ENCODE results near the gene KANK4. TPM values are rescaled to one million over a fixed set of nuclear protein-coding genes. Genes with fewer than 3 reads are reported as not detected.

Gene KANK4
- total RNA-seq, 2 donors from 2014 or later, result 0.96 to 1.7 TPM

GRCh38 chr1:62327360-62328055 is 8.3 kb upstream of the KANK4 start:
- DNase-seq, result no peak

DNA sequence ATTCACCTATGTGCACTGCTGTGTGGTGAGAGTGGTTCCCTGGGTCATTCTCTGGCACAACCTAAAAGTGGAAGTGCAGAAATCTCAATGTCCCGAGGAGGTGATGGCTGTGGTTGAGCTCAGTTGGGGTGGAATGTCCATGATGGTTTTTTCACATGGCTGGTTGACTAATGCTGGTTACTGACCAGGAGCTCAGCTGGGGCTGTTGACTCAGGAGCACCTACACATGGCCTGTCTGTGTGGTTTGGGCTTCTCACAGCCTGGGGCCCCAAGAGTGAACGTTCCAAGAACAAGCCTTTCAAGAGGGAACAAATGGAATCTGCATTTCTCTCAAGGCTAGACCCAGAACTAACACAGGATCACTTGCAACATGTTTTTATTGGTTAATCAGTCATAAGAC is 6.4 kb upstream of the KANK4 start:
- Histone ChIP-seq H3K4me3 (no peak overlapping the region), H3K27ac (no peak overlapping the region)
- TF ChIP-seq CTCF (IDR thresholded peaks at IDR 0.05), result no peak

More at GRCh38 chr1:62327360-62328055, 8.3 kb upstream of the KANK4 start:
- no peak overlapping the region for H3K4me3 ChIP-seq
- no peaks in the 10 kb centered on the region for H3K36me3 ChIP-seq
- H3K4me1 ChIP-seq, result no peaks in the 10 kb centered on the region
- TF ChIP-seq CTCF (IDR thresholded peaks at IDR 0.05), result no peak
- intact Hi-C loops (cut with DNase I), result no loop called here
- no peak overlapping the region for H3K27ac ChIP-seq
- H3K9ac ChIP-seq (ENCODE audit: low read depth in 2 of 2, low read length in 2 of 2), result no peak overlapping the region
- no peaks in the 10 kb centered on the region for H3K27me3 ChIP-seq
- H3K9me3 ChIP-seq, result no peaks in the 10 kb centered on the region

DNA sequence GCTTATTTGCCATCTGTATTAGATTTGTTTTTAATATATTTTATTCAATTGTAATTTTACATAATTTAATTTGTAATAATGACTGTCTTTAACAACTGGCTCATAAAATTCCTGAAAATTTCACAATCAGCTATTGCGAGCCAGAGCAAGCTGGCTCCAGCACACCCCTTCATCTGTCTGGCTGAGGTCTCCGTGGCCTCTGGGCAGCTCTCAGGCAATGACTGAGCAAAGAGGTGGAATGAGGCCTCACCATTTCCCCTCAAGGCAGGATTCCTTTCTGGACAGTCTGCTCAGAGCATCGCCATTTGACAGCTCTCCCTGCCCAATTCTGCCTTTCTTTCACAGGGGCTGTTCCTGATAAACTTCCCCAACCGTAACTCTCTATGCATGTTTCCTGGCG is 5.8 kb upstream of the KANK4 start:
- Histone ChIP-seq H3K27ac (no peak overlapping the region), H3K36me3 (no peaks in the 10 kb centered on the region), H3K27me3 (no peaks in the 10 kb centered on the region), H3K9me3 (no peaks in the 10 kb centered on the region), H3K9ac (ENCODE audit: low read depth in 2 of 2, low read length in 2 of 2) (no peak overlapping the region), H3K4me3 (no peak overlapping the region), H3K4me1 (no peaks in the 10 kb centered on the region)
- intact Hi-C loops (cut with DNase I), result no loop called here
- no peak for TF ChIP-seq CTCF (IDR thresholded peaks at IDR 0.05)
- DNase-seq, result no peak

More for the DNA sequence above, 6.4 kb upstream of the KANK4 start:
- intact Hi-C loops (cut with DNase I), result no loop called here
- Histone ChIP-seq H3K4me1 (no peaks in the 10 kb centered on the region), H3K27me3 (no peaks in the 10 kb centered on the region), H3K36me3 (no peaks in the 10 kb centered on the region), H3K9ac (ENCODE audit: low read depth in 2 of 2, low read length in 2 of 2) (no peak overlapping the region), H3K9me3 (no peaks in the 10 kb centered on the region)
- no peak for DNase-seq

DNA sequence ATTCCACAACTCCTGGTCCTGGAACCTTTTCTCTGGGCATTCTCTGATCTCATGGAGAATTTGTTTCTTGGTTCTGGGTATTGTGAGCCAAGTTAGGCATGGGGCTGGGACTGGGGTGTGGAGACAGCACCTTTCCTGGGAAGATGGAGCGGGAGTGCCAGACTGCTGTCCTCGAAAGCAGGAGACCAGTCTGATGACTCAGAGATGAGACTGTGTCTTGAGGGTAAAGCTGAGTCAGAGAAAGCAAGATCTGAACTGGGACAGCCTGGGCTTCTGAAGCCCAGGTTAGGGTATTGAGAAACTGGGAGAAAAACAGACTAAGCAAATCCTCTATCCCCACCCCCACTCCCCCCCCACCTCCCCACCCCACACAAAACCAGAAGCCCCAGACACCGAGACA is 2.2 kb upstream of the KANK4 start:
- intact Hi-C loops (cut with DNase I), result no loop called here
- DNase-seq, result no peak
- peaks cover 10% of the 10 kb centered on the region for H3K27me3 ChIP-seq
- no peak for TF ChIP-seq CTCF (IDR thresholded peaks at IDR 0.05)
- no peak overlapping the region for H3K27ac ChIP-seq
- H3K9me3 ChIP-seq, result no peaks in the 10 kb centered on the region
- no peak overlapping the region for H3K4me3 ChIP-seq
- H3K36me3 ChIP-seq, result no peaks in the 10 kb centered on the region
- peaks cover 7% of the 10 kb centered on the region for H3K4me1 ChIP-seq
- no peak overlapping the region for H3K9ac ChIP-seq (ENCODE audit: low read depth in 2 of 2, low read length in 2 of 2)

DNA sequence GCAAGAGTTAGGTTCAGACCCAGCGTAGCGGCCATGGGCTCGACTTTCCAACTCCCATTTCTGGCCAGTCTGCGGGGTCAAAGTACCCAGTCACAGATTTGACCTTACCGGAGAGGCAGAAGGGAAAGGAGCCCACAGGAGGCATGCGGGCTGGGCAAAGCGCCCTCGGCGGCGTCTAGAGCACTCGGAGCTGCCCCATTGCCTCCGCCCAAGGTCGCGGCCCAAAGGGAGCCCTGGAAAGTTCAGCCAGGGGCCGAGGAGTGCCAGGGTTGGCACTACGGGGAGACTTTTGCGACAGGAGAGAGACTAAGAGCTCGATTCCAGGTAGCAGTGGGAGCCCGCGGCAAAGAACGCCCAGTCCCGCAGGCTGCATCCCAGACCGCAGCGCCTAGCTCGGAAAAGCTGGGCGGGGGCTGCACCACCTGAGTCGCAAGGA is 896 bp downstream of the KANK4 start:
- Histone ChIP-seq H3K4me3 (peak overlapping the region; percentile 44), H3K27ac (no peak overlapping the region), H3K9ac (ENCODE audit: low read depth in 2 of 2, low read length in 2 of 2) (peak overlapping the region; percentile 29 to 56), H3K27me3 (peaks cover 10% of the 10 kb centered on the region), H3K36me3 (no peaks in the 10 kb centered on the region), H3K9me3 (no peaks in the 10 kb centered on the region), H3K4me1 (peaks cover 7% of the 10 kb centered on the region)
- no peak for TF ChIP-seq CTCF (IDR thresholded peaks at IDR 0.05)
- intact Hi-C loops (cut with DNase I), result no loop called here
- no peak for DNase-seq
